Measurements from ENCODE around the gene PTGER2. TPM values are rescaled to one million over a fixed set of nuclear protein-coding genes. Genes with fewer than 3 reads are reported as not detected.

PTGER2 gene
- total and polyA plus RNA-seq, 11 donors, result 0.15 to 4.1 (median 0.60) TPM

- Histone ChIP-seq H3K27ac (peak overlapping the region in 1 of 12 donors; percentile 89), H3K27me3 (peaks cover 0 to 39% (median 22%) of the 10 kb centered on the region in 9 donors)
- no peak for DNase-seq
These were observed 1.2 kb downstream of the PTGER2 start for GRCh38 chr14:52315355-52315718.

GRCh38 chr14:52318062-52318461, 4.0 kb downstream of the PTGER2 start:
- Histone ChIP-seq H3K4me3 (peak overlapping the region in 1 of 12 donors; percentile 78), H3K4me1 (peaks cover 0 to 56% (median 13%) of the 10 kb centered on the region in 12 donors), H3K27me3 (peaks cover 0 to 26% (median 15%) of the 10 kb centered on the region in 9 donors), H3K27ac (peak overlapping the region in 1 of 12 donors; percentile 89), H3K36me3 (no peaks in the 10 kb centered on the region), H3K9me3 (peaks cover 0 to 21% (median 6%) of the 10 kb centered on the region in 12 donors)
- TF ChIP-seq CTCF (IDR thresholded peaks at IDR 0.05) (no peak), POLR2A (IDR thresholded peaks at IDR 0.05) (no peak)
- DNase-seq (no peak), ATAC-seq (no peak)
- whole genome bisulfite sequencing, 4 donors, result 75 to 80% (median 78%) methylated on average over 2 of the region's 2 CpGs
- intact Hi-C loops (cut with DNase I), result no loop called here

More at GRCh38 chr14:52315355-52315718, 1.2 kb downstream of the PTGER2 start:
- Histone ChIP-seq H3K36me3 (no peaks in the 10 kb centered on the region), H3K4me3 (peak overlapping the region in 11 of 12 donors; percentile 46 to 78 (median 57)), H3K9me3 (no peaks in the 10 kb centered on the region), H3K4me1 (peaks cover 0 to 81% (median 14%) of the 10 kb centered on the region in 12 donors)
- no peak for TF ChIP-seq CTCF (IDR thresholded peaks at IDR 0.05)
- no peak for TF ChIP-seq POLR2A (IDR thresholded peaks at IDR 0.05)
- intact Hi-C loops (cut with DNase I), result no loop called here
- 29 to 38% (median 34%) methylated on average over 11 of the region's 11 CpGs for WGBS, 4 donors
- peak in 1 of 4 donors; percentile 40 for ATAC-seq

- peaks cover 0 to 22% (median 10%) of the 10 kb centered on the region in 9 donors for H3K27me3 ChIP-seq
- WGBS, 4 donors, result 56 to 75% (median 70%) methylated on average over 5 of the region's 5 CpGs
- peaks cover 0 to 46% (median 8%) of the 10 kb centered on the region in 12 donors for H3K4me1 ChIP-seq
- H3K27ac ChIP-seq, result peak overlapping the region in 1 of 12 donors; percentile 58
- peak overlapping the region in 1 of 12 donors; percentile 78 for H3K4me3 ChIP-seq
- DNase-seq (no peak), ATAC-seq (no peak)
- TF ChIP-seq POLR2A (IDR thresholded peaks at IDR 0.05), result no peak
- TF ChIP-seq CTCF (IDR thresholded peaks at IDR 0.05), result no peak
- no peaks in the 10 kb centered on the region for H3K36me3 ChIP-seq
- peaks cover 0 to 25% (median 6%) of the 10 kb centered on the region in 12 donors for H3K9me3 ChIP-seq
- intact Hi-C loops (cut with DNase I), result no loop called here
These were observed 4.9 kb downstream of the PTGER2 start for GRCh38 chr14:52318826-52319645.

GRCh38 chr14:52319919-52320318, 5.8 kb downstream of the PTGER2 start:
- peaks cover 0 to 15% (median 3%) of the 10 kb centered on the region in 9 donors for H3K27me3 ChIP-seq
- H3K36me3 ChIP-seq, result no peaks in the 10 kb centered on the region
- H3K9me3 ChIP-seq, result peaks cover 0 to 25% (median 6%) of the 10 kb centered on the region in 12 donors
- peaks cover 0 to 45% (median 3%) of the 10 kb centered on the region in 12 donors for H3K4me1 ChIP-seq
- H3K4me3 ChIP-seq, result no peak overlapping the region
- intact Hi-C loops (cut with DNase I), result no loop called here
- no peak overlapping the region for H3K27ac ChIP-seq
- WGBS, 4 donors, result 80 to 90% (median 85%) methylated on average over 3 of the region's 3 CpGs
- TF ChIP-seq POLR2A (IDR thresholded peaks at IDR 0.05), result no peak
- no peak for TF ChIP-seq CTCF (IDR thresholded peaks at IDR 0.05)
- ATAC-seq (no peak), DNase-seq (no peak)
